Measurements from ENCODE around the gene CBL.

GRCh38 chr11:119185981-119186634 is 20.0 kb upstream of the CBL start:
- TF ChIP-seq ESRRA (IDR thresholded peaks at IDR 0.05; ENCODE audit: borderline replicate concordance, low read length) (no peak), CTCF (IDR thresholded peaks at IDR 0.05) (no peak), RAD21 (conservative IDR thresholded peaks at IDR 0.05 in 1 of 2, IDR thresholded peaks at IDR 0.05 in 1 of 2) (no peak), NR3C1 (IDR thresholded peaks at IDR 0.05) (no peak), POLR2A (IDR thresholded peaks at IDR 0.05; ENCODE audit: low read length) (no peak), ZNF302 (CRISPR knock-in tag; IDR thresholded peaks at IDR 0.05) (no peak), CBX8 (IDR thresholded peaks at IDR 0.05) (no peak)
- TF ChIP-seq, protein P1, sequence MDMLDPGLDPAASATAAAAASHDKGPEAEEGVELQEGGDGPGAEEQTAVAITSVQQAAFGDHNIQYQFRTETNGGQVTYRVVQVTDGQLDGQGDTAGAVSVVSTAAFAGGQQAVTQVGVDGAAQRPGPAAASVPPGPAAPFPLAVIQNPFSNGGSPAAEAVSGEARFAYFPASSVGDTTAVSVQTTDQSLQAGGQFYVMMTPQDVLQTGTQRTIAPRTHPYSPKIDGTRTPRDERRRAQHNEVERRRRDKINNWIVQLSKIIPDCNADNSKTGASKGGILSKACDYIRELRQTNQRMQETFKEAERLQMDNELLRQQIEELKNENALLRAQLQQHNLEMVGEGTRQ (IDR thresholded peaks at IDR 0.05) = no peak
- TF ChIP-seq, protein P2, sequence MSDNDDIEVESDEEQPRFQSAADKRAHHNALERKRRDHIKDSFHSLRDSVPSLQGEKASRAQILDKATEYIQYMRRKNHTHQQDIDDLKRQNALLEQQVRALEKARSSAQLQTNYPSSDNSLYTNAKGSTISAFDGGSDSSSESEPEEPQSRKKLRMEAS (IDR thresholded peaks at IDR 0.05) = no peak

All from A549 (cell line).